22Rv1 (cell line): ENCODE data around the gene TOMM20.

Source experiments
- ZFX ChIP-seq: fragments of 450-650 bp; IDR thresholded peaks from 2 replicates; pipeline ENCODE4 v1.6.1; 2017; ENCODE audit warnings: antibody characterized with exemption, borderline replicate concordance
- TF ChIP-seq, protein P1 (sequence below): fragments of 450-650 bp; IDR thresholded peaks from 2 replicates; pipeline ENCODE4 v1.5.1; 2017; ENCODE audit warnings: mild to moderate bottlenecking

DNA sequence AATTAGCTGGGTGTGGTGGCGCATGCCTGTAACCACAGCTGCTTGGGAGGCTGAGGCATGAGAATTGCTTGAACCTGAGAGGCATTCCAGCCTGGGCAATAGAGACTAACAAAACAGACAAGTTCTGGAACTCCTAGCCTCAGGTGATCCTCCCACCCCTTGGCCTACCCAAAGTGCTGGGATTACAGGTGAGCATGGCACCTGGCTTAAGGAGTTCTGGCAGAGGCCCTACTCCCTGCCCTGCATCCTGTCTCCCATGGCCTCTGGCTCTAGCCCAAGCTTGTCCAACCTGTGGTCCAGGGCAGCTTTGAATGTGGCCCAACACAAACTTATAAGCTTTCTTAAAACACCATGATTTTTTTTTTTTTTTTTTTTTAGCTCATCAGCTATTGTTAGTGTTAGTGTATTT is 20.4 kb downstream of the TOMM20 start:
- TF ChIP-seq, protein P1, sequence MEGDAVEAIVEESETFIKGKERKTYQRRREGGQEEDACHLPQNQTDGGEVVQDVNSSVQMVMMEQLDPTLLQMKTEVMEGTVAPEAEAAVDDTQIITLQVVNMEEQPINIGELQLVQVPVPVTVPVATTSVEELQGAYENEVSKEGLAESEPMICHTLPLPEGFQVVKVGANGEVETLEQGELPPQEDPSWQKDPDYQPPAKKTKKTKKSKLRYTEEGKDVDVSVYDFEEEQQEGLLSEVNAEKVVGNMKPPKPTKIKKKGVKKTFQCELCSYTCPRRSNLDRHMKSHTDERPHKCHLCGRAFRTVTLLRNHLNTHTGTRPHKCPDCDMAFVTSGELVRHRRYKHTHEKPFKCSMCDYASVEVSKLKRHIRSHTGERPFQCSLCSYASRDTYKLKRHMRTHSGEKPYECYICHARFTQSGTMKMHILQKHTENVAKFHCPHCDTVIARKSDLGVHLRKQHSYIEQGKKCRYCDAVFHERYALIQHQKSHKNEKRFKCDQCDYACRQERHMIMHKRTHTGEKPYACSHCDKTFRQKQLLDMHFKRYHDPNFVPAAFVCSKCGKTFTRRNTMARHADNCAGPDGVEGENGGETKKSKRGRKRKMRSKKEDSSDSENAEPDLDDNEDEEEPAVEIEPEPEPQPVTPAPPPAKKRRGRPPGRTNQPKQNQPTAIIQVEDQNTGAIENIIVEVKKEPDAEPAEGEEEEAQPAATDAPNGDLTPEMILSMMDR: no peak
- no peak for TF ChIP-seq ZFX
